Measurements from ENCODE around the gene ISG20L2.
"Not testable (repeated sequence)": the region's sequence is repeated elsewhere in the genome, so short reads cannot be mapped to it uniquely, and the experiment has no call there.

The ISG20L2 gene

DNA sequence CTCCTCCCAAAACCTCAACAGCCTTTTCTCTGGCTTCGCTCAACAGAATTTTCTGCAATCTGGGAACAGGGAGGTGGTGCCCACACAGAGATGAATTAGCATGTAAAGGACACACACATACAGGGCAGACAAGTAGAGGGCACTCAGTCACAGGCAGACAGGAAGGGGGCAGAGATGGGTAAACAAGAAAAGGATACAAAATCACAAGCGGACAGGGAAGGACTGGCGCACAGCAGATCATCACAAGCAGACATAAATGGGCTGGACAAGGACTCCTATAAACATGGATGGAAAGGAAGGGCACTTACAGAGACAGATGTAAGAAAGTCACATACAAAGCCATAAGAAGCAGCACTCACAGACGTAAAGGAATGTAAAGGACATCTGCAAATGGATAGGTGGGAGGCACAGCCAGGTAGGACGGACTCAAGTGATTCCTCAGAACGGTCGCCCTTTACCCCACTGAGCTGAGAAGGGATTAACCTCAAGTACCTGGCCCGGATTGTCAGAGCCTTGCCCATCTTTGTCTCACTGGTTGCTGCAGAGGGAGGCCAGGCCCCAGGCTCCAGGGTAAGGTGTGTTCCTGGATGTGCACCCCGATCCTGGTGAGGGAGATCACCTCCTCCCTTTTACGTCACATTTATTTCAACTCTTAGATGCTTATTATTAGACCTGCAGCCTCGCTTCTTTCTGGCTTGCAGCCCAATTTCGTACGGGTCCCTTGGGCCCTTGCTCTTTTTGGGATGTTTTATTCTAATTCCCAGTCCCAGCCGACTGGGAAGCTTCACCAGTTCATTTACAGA, 37.9 kb upstream of the ISG20L2 start:
- H3K27ac ChIP-seq (ENCODE audit: low read depth, low read length), result peak overlapping the region; percentile 95
- H3K4me1 ChIP-seq (ENCODE audit: control insufficient read depth, insufficient read depth, low read length), result peaks cover 24% of the 10 kb centered on the region
- peak overlapping the region; percentile 85 for H3K4me3 ChIP-seq (ENCODE audit: low read length)
- no peaks in the 10 kb centered on the region for H3K27me3 ChIP-seq (ENCODE audit: control insufficient read depth, insufficient read depth, low read length)
- peak overlapping the region; percentile 54 for H3K9ac ChIP-seq (ENCODE audit: low read length)
- peaks cover 8% of the 10 kb centered on the region for H3K36me3 ChIP-seq (ENCODE audit: control insufficient read depth, insufficient read depth, low read length)

DNA sequence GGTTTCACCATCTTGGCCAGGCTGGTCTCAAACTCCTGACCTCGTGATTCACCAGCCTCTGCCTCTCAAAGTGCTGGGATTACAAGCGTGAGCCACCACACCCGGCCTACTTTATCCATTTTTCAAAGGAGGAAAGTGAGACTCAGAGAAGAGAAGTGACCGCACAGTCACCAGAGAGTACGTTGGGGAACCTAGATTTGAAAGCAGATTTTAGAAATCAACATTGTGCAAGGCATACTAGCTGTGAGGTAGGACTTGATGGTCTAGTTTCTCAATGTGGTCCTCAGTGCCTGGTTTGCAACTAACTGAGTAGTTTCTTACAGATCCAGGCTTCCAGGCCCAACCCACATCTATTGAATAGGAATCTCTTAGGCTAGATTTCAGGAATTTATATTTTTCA, 37.1 kb upstream of the ISG20L2 start:
- Histone ChIP-seq H3K4me3 (ENCODE audit: low read length) (no peak overlapping the region), H3K4me1 (ENCODE audit: control insufficient read depth, insufficient read depth, low read length) (peaks cover 17% of the 10 kb centered on the region), H3K36me3 (ENCODE audit: control insufficient read depth, insufficient read depth, low read length) (peaks cover under 1% of the 10 kb centered on the region), H3K27ac (ENCODE audit: low read depth, low read length) (no peak overlapping the region), H3K9ac (ENCODE audit: low read length) (no peak overlapping the region), H3K27me3 (ENCODE audit: control insufficient read depth, insufficient read depth, low read length) (no peaks in the 10 kb centered on the region)

DNA sequence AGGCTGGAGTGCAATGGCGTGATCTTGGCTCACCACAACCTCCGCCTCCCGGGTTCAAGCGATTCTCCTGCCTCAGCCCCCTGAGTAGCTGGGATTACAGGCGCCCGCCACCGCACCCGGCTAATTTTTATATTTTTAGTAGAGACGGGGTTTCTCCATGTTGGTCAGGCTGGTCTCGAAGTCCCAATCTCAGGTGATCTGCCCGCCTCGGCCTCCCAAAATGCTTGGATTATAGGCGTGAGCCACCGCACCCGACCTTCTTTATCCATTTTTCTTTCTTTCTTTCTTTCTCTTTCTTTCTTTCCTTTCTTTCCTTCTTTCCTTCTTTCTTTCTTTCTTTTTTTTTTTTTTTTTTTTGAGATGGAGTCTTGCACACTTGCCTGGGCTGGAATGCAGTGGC, 36.6 kb upstream of the ISG20L2 start:
- H3K27ac ChIP-seq (ENCODE audit: low read depth, low read length); H3K27me3 ChIP-seq (ENCODE audit: control insufficient read depth, insufficient read depth, low read length); H3K36me3 ChIP-seq (ENCODE audit: control insufficient read depth, insufficient read depth, low read length); H3K9ac ChIP-seq (ENCODE audit: low read length); H3K4me3 ChIP-seq (ENCODE audit: low read length): not testable (repeated sequence)
- H3K4me1 ChIP-seq (ENCODE audit: control insufficient read depth, insufficient read depth, low read length), result peaks cover 17% of the 10 kb centered on the region

DNA sequence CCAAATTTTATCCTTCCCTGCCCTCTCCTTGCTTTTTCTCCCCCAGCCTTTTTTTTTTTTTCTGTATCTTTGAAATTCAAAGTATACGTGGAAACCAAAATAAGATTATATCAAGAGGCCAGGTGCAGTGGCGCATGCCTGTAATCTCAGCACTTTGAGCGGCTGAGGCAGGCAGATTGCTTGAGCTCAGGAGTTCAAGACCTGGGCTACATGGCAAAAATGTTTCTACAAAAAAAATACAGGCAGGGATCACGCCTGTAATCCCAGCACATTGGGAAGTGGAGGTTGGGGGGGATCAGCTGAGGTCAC, 32.2 kb upstream of the ISG20L2 start:
- H3K27me3 ChIP-seq (ENCODE audit: control insufficient read depth, insufficient read depth, low read length), result no peaks in the 10 kb centered on the region
- no peak overlapping the region for H3K9ac ChIP-seq (ENCODE audit: low read length)
- no peaks in the 10 kb centered on the region for H3K36me3 ChIP-seq (ENCODE audit: control insufficient read depth, insufficient read depth, low read length)
- H3K4me3 ChIP-seq (ENCODE audit: low read length), result no peak overlapping the region
- H3K4me1 ChIP-seq (ENCODE audit: control insufficient read depth, insufficient read depth, low read length), result no peaks in the 10 kb centered on the region
- no peak overlapping the region for H3K27ac ChIP-seq (ENCODE audit: low read depth, low read length)

DNA sequence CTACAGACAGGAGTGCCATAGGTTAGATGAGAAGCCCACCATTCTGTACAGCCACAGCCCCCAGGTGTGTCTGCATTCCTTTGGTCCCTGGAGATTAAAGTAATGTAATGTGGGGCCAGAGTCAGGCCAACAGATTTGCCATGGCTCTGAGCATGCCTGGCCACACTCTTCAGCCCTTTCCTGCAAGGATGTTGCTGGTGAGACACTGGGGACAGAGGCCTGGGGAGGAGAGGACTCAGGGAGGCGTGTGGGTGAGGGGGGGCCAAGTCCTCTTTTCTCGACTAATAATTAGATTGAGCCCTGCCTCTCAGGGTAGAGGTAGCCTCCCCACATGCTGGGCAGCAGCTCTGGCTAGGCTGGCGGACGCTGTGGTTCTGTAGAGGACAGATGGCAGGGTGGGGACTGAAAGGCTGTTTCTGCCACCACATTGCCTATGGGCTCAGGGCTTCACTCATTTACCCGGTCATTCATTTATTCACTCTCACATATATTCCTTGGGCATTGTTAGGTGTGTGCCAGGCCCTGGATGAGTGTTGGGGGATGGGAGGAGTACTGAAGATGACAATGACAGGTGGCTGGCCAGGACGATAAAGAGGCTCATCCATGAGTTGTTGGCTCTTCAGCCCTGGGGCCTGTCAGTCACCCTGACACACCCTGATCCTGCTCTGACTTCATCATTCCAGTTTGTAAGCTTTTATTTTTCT, 31.7 kb upstream of the ISG20L2 start:
- Histone ChIP-seq H3K4me3 (ENCODE audit: low read length) (no peak overlapping the region), H3K27ac (ENCODE audit: low read depth, low read length) (no peak overlapping the region), H3K4me1 (ENCODE audit: control insufficient read depth, insufficient read depth, low read length) (no peaks in the 10 kb centered on the region), H3K36me3 (ENCODE audit: control insufficient read depth, insufficient read depth, low read length) (no peaks in the 10 kb centered on the region), H3K9ac (ENCODE audit: low read length) (no peak overlapping the region), H3K27me3 (ENCODE audit: control insufficient read depth, insufficient read depth, low read length) (no peaks in the 10 kb centered on the region)

DNA sequence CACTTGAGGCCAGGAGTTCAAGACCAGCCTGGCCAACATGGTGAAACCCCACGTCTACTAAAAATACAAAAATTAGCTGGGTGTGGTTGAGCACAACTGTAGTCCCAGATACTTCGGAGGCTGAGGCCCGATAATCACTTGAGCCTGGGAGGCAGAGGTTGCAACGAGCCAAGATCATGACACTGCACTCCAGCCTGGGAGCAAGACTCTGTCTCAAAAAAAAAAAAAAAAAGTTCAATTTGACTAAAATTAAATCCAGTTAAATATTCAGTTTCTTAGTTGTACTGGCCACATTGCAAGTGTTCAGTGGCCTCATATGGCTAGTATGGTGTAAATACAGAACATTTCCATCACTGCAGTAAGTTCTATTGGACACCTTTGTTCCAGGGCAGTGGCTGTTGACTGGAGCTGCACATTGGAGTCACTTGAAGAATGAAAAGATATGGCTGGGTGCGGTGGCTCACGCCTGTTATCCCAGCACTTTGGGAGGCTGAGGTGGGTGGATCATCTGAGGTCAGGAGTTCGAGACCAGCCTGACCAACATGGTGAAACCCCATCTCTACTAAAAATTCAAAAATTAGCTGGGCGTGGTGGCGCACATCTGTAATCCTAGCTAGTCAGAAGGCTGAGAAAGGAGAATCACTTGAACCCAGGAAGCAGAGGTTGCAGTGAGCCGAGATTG, 29.1 kb upstream of the ISG20L2 start:
- not testable (repeated sequence) for H3K27me3 ChIP-seq (ENCODE audit: control insufficient read depth, insufficient read depth, low read length); H3K9ac ChIP-seq (ENCODE audit: low read length); H3K4me3 ChIP-seq (ENCODE audit: low read length); H3K27ac ChIP-seq (ENCODE audit: low read depth, low read length); H3K4me1 ChIP-seq (ENCODE audit: control insufficient read depth, insufficient read depth, low read length); H3K36me3 ChIP-seq (ENCODE audit: control insufficient read depth, insufficient read depth, low read length)

DNA sequence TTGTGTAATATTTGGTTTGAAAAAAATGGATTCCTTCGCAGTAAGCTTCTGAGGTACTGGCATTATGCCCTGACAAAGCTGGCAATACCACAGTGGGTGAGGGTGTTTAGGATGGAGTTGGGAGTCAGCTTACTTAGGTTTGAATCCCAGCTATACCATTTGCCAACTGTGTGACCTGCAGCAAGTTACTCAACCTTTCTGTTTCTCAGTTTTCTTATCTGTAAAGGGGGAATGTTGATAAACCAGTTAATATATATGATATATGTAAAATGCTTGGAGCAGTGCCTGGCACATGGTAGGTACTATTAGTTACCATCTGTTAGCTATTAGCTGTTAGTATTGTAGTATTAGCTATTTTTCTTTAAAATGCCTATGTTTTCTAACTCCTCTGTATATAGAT, 27.8 kb upstream of the ISG20L2 start:
- H3K27ac ChIP-seq (ENCODE audit: low read depth, low read length), result no peak overlapping the region
- no peak overlapping the region for H3K4me3 ChIP-seq (ENCODE audit: low read length)
- no peaks in the 10 kb centered on the region for H3K27me3 ChIP-seq (ENCODE audit: control insufficient read depth, insufficient read depth, low read length)
- H3K4me1 ChIP-seq (ENCODE audit: control insufficient read depth, insufficient read depth, low read length), result peaks cover 9% of the 10 kb centered on the region
- H3K9ac ChIP-seq (ENCODE audit: low read length), result no peak overlapping the region
- no peaks in the 10 kb centered on the region for H3K36me3 ChIP-seq (ENCODE audit: control insufficient read depth, insufficient read depth, low read length)

DNA sequence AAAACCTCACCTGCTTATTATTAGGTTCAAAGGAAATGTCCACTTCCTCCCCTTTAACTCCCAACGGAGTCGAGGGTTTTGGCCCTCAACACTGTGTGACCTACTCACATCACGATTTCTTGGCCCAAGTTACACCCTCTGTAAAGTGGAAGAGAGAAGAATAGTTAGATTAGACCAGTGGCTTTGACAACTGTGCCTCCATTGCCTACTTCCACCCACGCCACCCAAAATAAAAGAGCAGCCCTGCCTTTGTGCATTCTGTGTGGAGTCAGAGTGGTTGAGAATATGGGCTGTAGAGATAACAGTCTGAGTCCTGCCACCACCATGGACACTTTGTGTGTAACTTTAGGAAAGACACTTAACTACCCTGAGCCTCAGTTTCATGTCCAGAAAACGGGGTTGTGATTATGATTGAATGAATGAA, 27.0 kb upstream of the ISG20L2 start:
- H3K4me3 ChIP-seq (ENCODE audit: low read length), result no peak overlapping the region
- no peak overlapping the region for H3K27ac ChIP-seq (ENCODE audit: low read depth, low read length)
- no peak overlapping the region for H3K9ac ChIP-seq (ENCODE audit: low read length)
- H3K27me3 ChIP-seq (ENCODE audit: control insufficient read depth, insufficient read depth, low read length), result no peaks in the 10 kb centered on the region
- H3K4me1 ChIP-seq (ENCODE audit: control insufficient read depth, insufficient read depth, low read length), result peaks cover 9% of the 10 kb centered on the region
- H3K36me3 ChIP-seq (ENCODE audit: control insufficient read depth, insufficient read depth, low read length), result no peaks in the 10 kb centered on the region

DNA sequence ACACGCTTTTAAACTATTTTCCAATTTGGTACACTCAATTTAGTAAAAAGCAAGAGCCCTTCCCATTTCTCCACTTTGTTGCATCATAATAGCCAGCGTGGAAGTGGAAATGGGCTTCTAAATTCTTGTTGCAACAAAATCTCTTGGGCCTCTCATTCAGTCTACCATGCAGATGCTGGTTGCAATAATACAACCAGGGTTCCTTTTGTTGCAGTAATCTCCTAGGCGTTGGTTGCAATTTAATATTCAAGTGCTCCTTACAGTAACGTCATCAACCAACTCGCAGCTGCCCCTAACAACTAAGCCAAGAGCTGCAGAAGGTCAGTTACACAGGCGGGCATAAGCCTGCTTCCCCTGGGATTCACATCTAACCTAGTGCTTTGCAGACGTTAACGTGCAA, 25.7 kb upstream of the ISG20L2 start:
- Histone ChIP-seq H3K36me3 (ENCODE audit: control insufficient read depth, insufficient read depth, low read length) (no peaks in the 10 kb centered on the region), H3K27ac (ENCODE audit: low read depth, low read length) (no peak overlapping the region), H3K27me3 (ENCODE audit: control insufficient read depth, insufficient read depth, low read length) (no peaks in the 10 kb centered on the region), H3K9ac (ENCODE audit: low read length) (no peak overlapping the region), H3K4me1 (ENCODE audit: control insufficient read depth, insufficient read depth, low read length) (peaks cover 20% of the 10 kb centered on the region), H3K4me3 (ENCODE audit: low read length) (no peak overlapping the region)

DNA sequence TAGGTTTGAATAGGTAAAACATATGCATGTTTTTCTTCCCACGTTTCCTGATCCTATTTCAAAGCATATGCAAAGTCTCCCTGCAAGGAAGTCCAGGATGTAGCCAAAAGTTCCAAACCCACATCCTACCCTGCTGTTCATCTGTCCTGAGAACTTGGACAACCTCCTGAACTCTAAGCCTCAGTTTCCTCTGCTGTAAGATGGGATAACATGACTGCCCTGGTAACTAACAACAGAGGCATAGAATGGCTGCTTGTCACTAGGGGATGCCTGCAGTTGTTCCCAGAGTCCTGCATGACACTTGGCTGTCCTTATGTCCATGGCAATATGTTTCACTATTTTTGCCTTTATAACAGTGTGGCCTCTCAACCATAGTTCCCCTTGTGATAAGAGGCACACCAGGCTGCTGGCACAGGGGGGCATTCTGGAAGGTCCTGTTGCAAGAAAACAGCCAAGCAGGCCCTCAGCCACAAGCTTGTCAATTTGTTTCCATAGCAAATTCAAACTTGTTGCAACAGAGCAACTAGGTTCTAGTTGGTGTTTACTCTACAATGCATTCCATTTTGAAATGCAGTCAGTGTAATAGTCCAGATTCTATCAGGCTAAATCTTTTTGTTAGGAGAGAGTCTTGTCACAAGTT, 24.4 kb upstream of the ISG20L2 start:
- Histone ChIP-seq H3K27ac (ENCODE audit: low read depth, low read length) (no peak overlapping the region), H3K36me3 (ENCODE audit: control insufficient read depth, insufficient read depth, low read length) (no peaks in the 10 kb centered on the region), H3K4me3 (ENCODE audit: low read length) (peak overlapping the region; percentile 85), H3K9ac (ENCODE audit: low read length) (no peak overlapping the region), H3K27me3 (ENCODE audit: control insufficient read depth, insufficient read depth, low read length) (no peaks in the 10 kb centered on the region), H3K4me1 (ENCODE audit: control insufficient read depth, insufficient read depth, low read length) (peaks cover 33% of the 10 kb centered on the region)

DNA sequence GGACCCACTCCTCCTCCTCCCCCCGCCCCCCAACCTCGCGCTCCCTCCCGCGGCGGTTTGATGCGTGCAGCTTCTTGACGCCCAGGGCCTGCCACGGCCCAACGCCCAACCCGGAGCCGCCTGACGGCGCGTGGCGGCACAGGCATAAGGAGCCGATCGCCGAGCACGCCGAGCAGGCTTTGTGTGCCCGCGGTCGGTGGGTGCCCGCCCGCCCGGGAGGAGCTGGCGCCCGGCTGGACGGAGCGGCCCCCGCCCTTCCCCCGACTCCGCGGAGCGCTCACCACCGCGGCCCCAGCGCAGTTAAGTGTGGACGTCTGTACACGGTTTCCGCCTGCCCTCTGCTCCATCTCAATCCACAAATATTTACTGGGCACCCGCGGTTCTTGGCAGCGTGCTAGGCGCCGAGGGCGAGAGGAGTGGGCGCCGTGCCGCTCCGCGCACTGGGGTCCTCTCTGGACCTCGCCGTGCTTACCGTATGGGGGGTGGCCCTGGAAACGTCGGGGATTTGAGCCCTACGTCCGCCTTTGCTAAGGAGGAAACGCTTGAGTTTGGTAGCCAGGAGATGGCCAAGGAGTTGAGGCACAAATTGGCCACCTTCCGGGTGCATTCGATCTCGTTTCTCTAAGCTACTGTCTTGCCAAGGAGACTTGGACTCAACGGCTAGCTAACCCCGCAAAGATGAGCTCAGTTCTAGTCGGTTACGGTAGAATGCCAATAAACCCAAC, 23.4 kb upstream of the ISG20L2 start:
- Histone ChIP-seq H3K9ac (ENCODE audit: low read length) (peak overlapping the region; percentile 81), H3K4me1 (ENCODE audit: control insufficient read depth, insufficient read depth, low read length) (peaks cover 39% of the 10 kb centered on the region), H3K27ac (ENCODE audit: low read depth, low read length) (peak overlapping the region; percentile 97), H3K4me3 (ENCODE audit: low read length) (peak overlapping the region; percentile 85), H3K36me3 (ENCODE audit: control insufficient read depth, insufficient read depth, low read length) (no peaks in the 10 kb centered on the region), H3K27me3 (ENCODE audit: control insufficient read depth, insufficient read depth, low read length) (no peaks in the 10 kb centered on the region)

DNA sequence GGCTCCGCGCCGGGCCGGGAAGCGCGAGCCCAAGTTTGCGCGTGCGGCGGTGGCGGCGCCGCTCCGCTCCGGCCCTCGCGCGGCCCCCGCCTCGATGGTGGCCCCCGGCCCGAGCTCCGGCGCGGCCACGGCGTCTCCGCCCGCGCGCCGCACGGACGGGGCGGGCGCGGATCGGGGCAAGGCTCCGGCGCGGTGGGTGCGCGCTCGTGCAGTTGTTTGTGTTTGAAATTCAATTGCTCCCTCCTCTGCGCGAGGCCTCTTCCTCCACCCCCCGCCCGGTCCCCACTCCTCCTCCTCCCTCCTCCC, 22.8 kb upstream of the ISG20L2 start, which contains the start of gene HDGF:
Gene HDGF, minus strand, starts transcription at position 225 of the 306 bp plus-strand sequence. CDS start 246 bp downstream, outside the sequence.
- Histone ChIP-seq H3K4me1 (ENCODE audit: control insufficient read depth, insufficient read depth, low read length) (peaks cover 39% of the 10 kb centered on the region), H3K27me3 (ENCODE audit: control insufficient read depth, insufficient read depth, low read length) (no peaks in the 10 kb centered on the region), H3K9ac (ENCODE audit: low read length) (peak within 1 kb of the TSS; percentile 81), H3K27ac (ENCODE audit: low read depth, low read length) (peak within 1 kb of the TSS; percentile 97), H3K36me3 (ENCODE audit: control insufficient read depth, insufficient read depth, low read length) (no peaks in the 10 kb centered on the region), H3K4me3 (ENCODE audit: low read length) (peak within 1 kb of the TSS; percentile 85)

Data from rectal smooth muscle tissue (tissue), 1 donor.